Embryonic facial prominence (tissue), 1 donor: ENCODE results near the gene SCAMP1.
A peak's percentile ranks its signal among the peaks of the same experiment; 100 is the strongest.
"Not testable (repeated sequence)": the region's sequence is repeated elsewhere in the genome, so short reads cannot be mapped to it uniquely, and the experiment has no call there.

ENCODE experiments used
- DNase-seq: peaks from one replicate; pipeline ENCODE4 v3.0.0-alpha.2; 2016; ENCODE audit errors: extremely low spot score

Gene SCAMP1

GRCh38 chr5:78420548-78420947 is 60.1 kb downstream of the SCAMP1 start:
- DNase-seq = no peak

DNA sequence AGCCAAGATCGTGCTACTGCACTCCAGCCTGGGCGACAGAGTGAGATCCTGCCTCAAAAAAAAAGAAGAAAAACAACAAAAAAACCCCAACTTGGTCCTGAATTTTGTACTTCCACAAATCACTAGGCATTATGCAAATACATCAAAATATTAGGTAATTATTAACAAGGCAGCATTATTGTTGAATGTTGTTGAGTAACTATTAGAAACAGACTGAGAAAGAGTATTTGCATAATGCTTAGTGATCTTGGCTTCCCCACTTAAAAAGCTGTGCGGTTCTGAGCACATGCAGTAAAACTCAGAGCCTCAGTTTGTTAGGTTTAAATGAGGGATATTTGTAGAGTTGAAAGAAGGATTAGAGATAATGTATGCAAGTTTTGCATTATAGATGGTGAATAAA is 64.2 kb downstream of the SCAMP1 start:
- no peak for DNase-seq

DNA sequence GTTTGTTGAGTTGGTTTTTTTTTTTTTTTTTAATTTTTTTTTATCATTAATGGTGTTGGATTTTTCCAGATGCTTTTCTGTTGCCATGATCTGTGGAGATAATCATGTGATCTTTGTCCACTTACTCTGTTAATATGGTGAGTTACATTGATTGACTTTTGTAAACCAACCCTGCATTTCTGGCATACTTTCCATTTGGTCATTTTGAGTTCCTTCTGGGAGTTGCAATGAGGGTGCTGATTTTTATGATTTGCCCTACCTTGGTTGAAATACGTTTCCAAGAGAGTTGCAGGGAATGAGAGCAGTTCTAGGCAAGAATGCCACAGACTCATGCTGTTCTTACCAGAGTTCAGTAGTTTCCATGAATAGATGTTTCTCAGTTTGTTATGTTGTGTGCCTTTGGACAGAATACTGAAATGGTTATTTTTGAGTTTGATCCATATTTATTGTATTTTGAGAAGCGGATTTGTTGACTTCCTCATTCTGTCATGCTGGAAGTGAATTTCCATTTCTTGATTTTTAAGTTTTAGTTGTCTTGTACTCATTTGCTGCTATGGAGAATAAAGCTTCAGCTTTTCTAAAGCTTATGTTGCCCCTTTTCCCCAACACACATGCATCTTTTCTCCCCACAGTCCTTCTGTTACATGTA is 69.0 kb downstream of the SCAMP1 start:
- no peak for DNase-seq

GRCh38 chr5:78430866-78431265 is 70.4 kb downstream of the SCAMP1 start:
- no peak for DNase-seq

GRCh38 chr5:78433972-78434371 is 73.6 kb downstream of the SCAMP1 start:
- DNase-seq = no peak

- no peak for DNase-seq
Observed at GRCh38 chr5:78447775-78448424, 87.5 kb downstream of the SCAMP1 start.

DNA sequence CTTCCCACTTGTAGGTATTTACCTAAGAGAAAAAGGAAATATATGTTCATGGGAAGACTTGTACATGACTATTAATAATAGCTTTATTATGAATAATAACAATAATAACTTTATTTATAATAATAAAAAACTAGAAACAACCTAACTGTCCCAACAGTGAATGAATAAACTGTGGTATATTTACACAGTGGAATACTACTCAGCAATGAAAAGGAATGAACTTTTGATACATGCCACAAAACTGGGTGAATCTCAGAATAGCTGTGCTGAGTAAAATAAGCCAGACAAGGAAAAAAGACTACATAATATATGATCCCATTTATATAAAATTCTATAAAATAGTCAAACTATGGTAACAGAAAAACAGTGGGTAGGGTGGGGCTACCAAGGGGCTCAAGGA is 88.7 kb downstream of the SCAMP1 start:
- no peak for DNase-seq

GRCh38 chr5:78457507-78457906 is 97.1 kb downstream of the SCAMP1 start:
- not testable (repeated sequence) for DNase-seq

DNA sequence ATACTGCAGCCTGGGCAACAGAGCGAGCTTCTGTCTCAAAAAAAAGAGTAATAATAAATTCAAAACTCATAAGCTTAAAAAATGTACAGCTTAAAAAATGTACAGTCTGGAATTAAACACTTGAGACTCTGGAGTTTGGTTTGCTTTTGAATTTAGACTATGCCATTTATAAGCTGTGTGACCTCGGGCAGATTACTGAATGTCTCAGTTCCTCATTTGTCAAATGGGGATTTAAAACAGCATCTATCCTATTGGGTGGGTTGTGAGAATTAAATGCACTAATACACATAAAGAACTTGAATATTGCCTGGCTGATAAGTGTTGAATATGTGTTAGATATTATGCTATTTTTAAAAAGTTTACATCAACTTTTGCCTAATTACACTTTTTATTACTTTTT is 98.4 kb downstream of the SCAMP1 start:
- no peak for DNase-seq

DNA sequence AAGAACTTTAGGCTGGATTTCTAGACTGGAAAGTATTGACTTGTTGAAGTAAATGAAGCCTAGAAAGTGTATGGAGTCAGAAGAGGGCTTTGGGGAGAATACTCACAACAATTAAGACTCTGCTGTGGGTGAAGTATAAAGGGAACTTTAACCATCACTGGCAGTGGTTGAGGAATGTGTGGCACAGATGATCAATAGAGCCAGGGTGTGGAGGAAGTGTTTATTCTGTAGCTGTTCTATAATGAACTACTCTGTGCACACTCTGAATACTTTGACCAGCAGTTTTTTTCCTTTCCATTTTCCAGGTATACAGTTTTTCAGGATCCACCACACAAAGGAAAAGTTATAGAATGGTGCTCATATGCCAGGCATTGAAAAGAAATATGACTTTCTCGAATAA is 106.7 kb downstream of the SCAMP1 start:
- no peak for DNase-seq

- no peak for DNase-seq
Observed at GRCh38 chr5:78467752-78468357, 107.4 kb downstream of the SCAMP1 start.

DNA sequence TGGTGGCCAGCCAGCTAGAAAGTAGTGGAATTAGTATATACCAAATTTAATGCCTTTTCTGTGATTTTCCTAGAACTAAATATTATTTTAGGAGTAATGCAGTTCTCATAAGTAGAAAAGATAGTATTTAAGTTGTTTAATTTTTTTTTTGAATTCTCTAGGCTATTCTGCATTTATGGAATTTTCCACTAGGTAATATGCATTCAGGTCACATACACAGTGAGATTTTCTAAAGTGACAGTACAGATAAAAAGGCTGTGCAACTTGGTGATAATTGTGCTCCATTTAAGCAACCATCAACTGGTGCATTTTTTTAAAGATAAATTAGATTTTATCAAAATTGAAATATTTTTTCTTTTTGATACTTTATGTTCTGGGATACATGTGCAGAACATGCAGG is 111.5 kb downstream of the SCAMP1 start:
- no peak for DNase-seq

- peak; percentile 40 for DNase-seq
Observed at GRCh38 chr5:78472469-78473106, 112.2 kb downstream of the SCAMP1 start.

GRCh38 chr5:78473751-78474150 is 113.3 kb downstream of the SCAMP1 start:
- DNase-seq = no peak

GRCh38 chr5:78475370-78475769 is 115.0 kb downstream of the SCAMP1 start:
- DNase-seq = no peak

GRCh38 chr5:78476795-78477194 is 116.4 kb downstream of the SCAMP1 start:
- DNase-seq = no peak

GRCh38 chr5:78482948-78483347 is 122.5 kb downstream of the SCAMP1 start:
- no peak for DNase-seq

- DNase-seq = no peak
Observed at GRCh38 chr5:78483809-78484521, 123.5 kb downstream of the SCAMP1 start.

GRCh38 chr5:78486218-78486617 is 125.8 kb downstream of the SCAMP1 start:
- no peak for DNase-seq

DNA sequence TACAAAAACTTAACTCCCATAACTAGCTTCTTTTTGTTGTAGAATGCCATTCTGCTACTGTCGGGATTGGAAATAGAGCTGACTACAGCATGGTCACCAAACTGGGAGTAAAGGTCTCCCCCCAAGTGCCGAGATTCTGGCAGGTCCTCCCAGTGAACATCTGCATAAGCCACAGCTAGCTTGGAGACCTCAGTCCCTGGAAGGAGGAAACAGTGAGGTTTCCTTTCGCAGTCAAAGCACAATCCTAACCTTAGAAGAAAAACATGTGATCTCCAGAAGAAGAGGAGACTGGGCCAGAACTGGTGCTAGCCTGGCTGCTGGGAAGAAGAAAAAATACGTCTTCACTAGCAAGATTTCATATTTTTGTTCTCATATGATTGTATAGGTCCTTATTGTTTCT is 127.4 kb downstream of the SCAMP1 start:
- no peak for DNase-seq

DNA sequence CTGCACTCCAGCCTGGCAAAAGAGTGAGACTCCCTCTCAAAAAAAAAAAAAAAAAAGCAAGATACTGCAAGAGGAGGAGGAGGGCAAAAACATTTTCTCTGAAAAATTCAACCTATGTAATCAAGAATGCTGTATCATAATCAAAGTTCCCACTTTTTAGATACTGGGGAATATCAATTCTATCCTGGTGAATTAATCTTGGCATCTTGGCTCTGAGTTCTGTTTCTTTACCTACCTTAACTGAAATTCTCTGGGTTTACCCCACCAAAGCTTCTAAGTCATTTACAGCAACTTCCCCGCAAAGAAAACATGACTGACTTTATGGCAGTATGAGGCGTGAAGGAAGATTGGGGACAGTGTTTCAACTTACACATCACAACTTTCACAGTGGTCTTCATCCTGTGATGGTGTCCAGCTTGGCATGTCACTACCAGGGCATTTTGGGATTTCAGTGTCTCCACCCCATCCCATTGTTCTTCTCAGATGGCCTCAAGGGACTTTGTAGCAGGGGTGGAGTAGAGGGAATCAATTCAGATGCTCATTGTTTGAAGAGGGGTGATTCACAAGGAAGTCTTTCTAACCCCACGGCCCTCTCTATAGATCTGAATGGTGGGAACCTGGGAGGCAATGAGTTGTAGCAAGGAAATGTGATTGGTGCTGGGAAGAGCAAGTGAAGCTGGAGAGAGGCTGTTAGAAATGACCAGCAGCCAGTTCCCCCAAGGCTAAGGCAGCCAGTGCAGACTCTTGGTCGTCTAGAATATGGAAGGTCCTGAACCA is 130.5 kb downstream of the SCAMP1 start:
- DNase-seq = no peak
